ENCODE measurements around the gene CERS6. TPM values are rescaled to one million over a fixed set of nuclear protein-coding genes. Genes with fewer than 3 reads are reported as not detected.

The CERS6 gene
- total and polyA plus RNA-seq, 2 of the 8 experiments (the other 6 are each of a cell fraction or from before 2014, with no cell fraction given), result 6.8 to 28.2 TPM

GRCh38 chr2:168545439-168546082, 89.5 kb downstream of the CERS6 start:
- no peak overlapping the region for H3K27ac ChIP-seq (ENCODE audit: low read depth, low read length)
- H3K79me2 ChIP-seq (ENCODE audit: control insufficient read depth in 1 of 2, insufficient read depth in 2 of 2, low read length in 2 of 2), result peaks cover 0 to 72% of the 10 kb centered on the region in 2 experiments; a peak in 2 of 4 replicates
- FAIRE-seq (no peak), DNase-seq (ENCODE audit: low read depth in 1 of 2, low spot score in 2 of 2) (peak in 1 of 2 experiments; percentile 17)
- H4K20me1 ChIP-seq (replicated peaks in 1 of 2; ENCODE audit: control insufficient read depth in 1 of 2, insufficient read depth in 2 of 2, low read length in 2 of 2), result no peaks in the 10 kb centered on the region
- POLR2A ChIA-PET (ENCODE audit: partially characterized antibody), result no interaction called here
- H3K9ac ChIP-seq (replicated peaks in 1 of 4; ENCODE audit: extremely low read depth in 1 of 4, low read depth in 3 of 4, low read length in 3 of 4), result no peak overlapping the region
- peaks cover 4% of the 10 kb centered on the region for H3K79me1 ChIP-seq (ENCODE audit: low read depth, low read length)
- H2BK15ac ChIP-seq (ENCODE audit: low read length), result no peak overlapping the region
- no peaks in the 10 kb centered on the region for H3K36me3 ChIP-seq (ENCODE audit: control insufficient read depth in 2 of 4, insufficient read depth in 4 of 4, low read length in 3 of 4)
- H3K4ac ChIP-seq (replicated peaks; ENCODE audit: insufficient read length, low read depth, low read length), result no peak overlapping the region
- no peaks in the 10 kb centered on the region for H3K27me3 ChIP-seq (replicated peaks in 1 of 4; ENCODE audit: control insufficient read depth in 3 of 4, extremely low read depth in 1 of 4, insufficient read depth in 3 of 4, low read length in 3 of 4)
- no peak overlapping the region for H2BK5ac ChIP-seq (ENCODE audit: low read depth, low read length)
- H2AFZ ChIP-seq (ENCODE audit: low read length), result no peak overlapping the region
- no peak overlapping the region for H3K23ac ChIP-seq (ENCODE audit: insufficient read length)
- H2BK12ac ChIP-seq (ENCODE audit: low read depth, low read length), result no peak overlapping the region
- CTCF ChIA-PET (ENCODE audit: partially characterized antibody), result no interaction called here
- no peak overlapping the region for H3K4me2 ChIP-seq (ENCODE audit: insufficient read depth in 1 of 2, low read depth in 2 of 2, low read length in 2 of 2)
- H2AK5ac ChIP-seq (ENCODE audit: low read depth, low read length), result no peak overlapping the region
- no peaks in the 10 kb centered on the region for H3K23me2 ChIP-seq (ENCODE audit: low read depth, low read length)
- H3K18ac ChIP-seq (ENCODE audit: extremely low read depth, low read length), result no peak overlapping the region
- H3K4me3 ChIP-seq (ENCODE audit: extremely low read depth in 1 of 4, insufficient read depth in 2 of 4, low read depth in 3 of 4, low read length in 4 of 4), result no peak overlapping the region
- 94% methylated on average over 5 of the region's 5 CpGs; no CpG with 5 or more reads in 1 of the 2 experiments for WGBS, 2 experiments (ENCODE audit: extremely low coverage in 1 of 2, insufficient coverage in 1 of 2, insufficient read length in 1 of 2, insufficient replicate concordance in 2 of 2, low coverage in 1 of 2, low lambda C conversion rate in 2 of 2, missing lambda C conversion rate in 1 of 2)
- H2BK20ac ChIP-seq (ENCODE audit: low read length), result no peak overlapping the region
- H3K4me1 ChIP-seq (replicated peaks in 1 of 4; ENCODE audit: control insufficient read depth in 3 of 4, insufficient read depth in 4 of 4, low read length in 3 of 4), result peaks cover 0 to 8% (median 3%) of the 10 kb centered on the region in 4 experiments; a peak in 6 of 7 replicates
- H3K56ac ChIP-seq (replicated peaks; ENCODE audit: insufficient read length, low read depth, low read length), result no peak overlapping the region
- no peak overlapping the region for H2BK120ac ChIP-seq (replicated peaks; ENCODE audit: low read depth, low read length)
- no peak overlapping the region for H4K91ac ChIP-seq (replicated peaks; ENCODE audit: insufficient read length, low read length)
- no peaks in the 10 kb centered on the region for H3K9me3 ChIP-seq (ENCODE audit: insufficient read depth in 2 of 2, low read depth in 1 of 2, low read length in 1 of 2)
- no peak overlapping the region for H4K8ac ChIP-seq (ENCODE audit: extremely low read depth, insufficient read depth, low read length)
- H4K5ac ChIP-seq (ENCODE audit: insufficient read length, low read depth, low read length), result no peak overlapping the region
- no peak overlapping the region for H3K14ac ChIP-seq (ENCODE audit: insufficient read length)
- no peak for TF ChIP-seq GABPA (IDR thresholded peaks at IDR 0.05; ENCODE audit: borderline replicate concordance, insufficient read depth, low read length)
- no peak for TF ChIP-seq TEAD4 (IDR thresholded peaks at IDR 0.05; ENCODE audit: low read depth, low read length)
- TF ChIP-seq EGR1 (IDR thresholded peaks at IDR 0.05; ENCODE audit: borderline replicate concordance, low read depth, low read length), result no peak
- TF ChIP-seq, protein P1, sequence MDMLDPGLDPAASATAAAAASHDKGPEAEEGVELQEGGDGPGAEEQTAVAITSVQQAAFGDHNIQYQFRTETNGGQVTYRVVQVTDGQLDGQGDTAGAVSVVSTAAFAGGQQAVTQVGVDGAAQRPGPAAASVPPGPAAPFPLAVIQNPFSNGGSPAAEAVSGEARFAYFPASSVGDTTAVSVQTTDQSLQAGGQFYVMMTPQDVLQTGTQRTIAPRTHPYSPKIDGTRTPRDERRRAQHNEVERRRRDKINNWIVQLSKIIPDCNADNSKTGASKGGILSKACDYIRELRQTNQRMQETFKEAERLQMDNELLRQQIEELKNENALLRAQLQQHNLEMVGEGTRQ (IDR thresholded peaks at IDR 0.05; ENCODE audit: low read length), result no peak
- TF ChIP-seq NANOG (IDR thresholded peaks at IDR 0.05; ENCODE audit: insufficient read depth, low read depth, low read length, poor library complexity, severe bottlenecking), result no peak
- no peak for TF ChIP-seq TAF1 (IDR thresholded peaks at IDR 0.05; ENCODE audit: low read depth, low read length)
- no peak for TF ChIP-seq KDM4A (IDR thresholded peaks at IDR 0.05; ENCODE audit: low read depth, low read length, severe bottlenecking)
- no peak for TF ChIP-seq CTBP2 (IDR thresholded peaks at IDR 0.05; ENCODE audit: borderline replicate concordance, insufficient read depth, insufficient read length, low read length)
- TF ChIP-seq SIX5 (IDR thresholded peaks at IDR 0.05; ENCODE audit: low read depth, low read length), result no peak
- TF ChIP-seq BRCA1 (IDR thresholded peaks at IDR 0.05; ENCODE audit: low read depth, low read length), result no peak
- TF ChIP-seq CBX8 (IDR thresholded peaks at IDR 0.05; ENCODE audit: borderline replicate concordance, low read depth, low read length), result no peak
- TF ChIP-seq CBX5 (IDR thresholded peaks at IDR 0.05; ENCODE audit: low read depth, low read length), result no peak
